Left lobe of liver (tissue), 2 donors: ENCODE measurements around the gene TRUB2. TPM values are rescaled to one million over a fixed set of nuclear protein-coding genes. Genes with fewer than 3 reads are reported as not detected.
A peak's percentile ranks its signal among the peaks of the same experiment; 100 is the strongest.
"Not testable (repeated sequence)": the region's sequence is repeated elsewhere in the genome, so short reads cannot be mapped to it uniquely, and the experiment has no call there.

Experiments
- ATAC-seq: fragments of 200-7000 bp; cut with Tn5 transposase; one replicate; pipeline ENCODE4 v1.9.1; 2020; ENCODE audit warnings: mild to moderate bottlenecking, moderate library complexity
- DNase-seq: peaks from one replicate; pipeline ENCODE4 v3.0.0-alpha.2; 2020; ENCODE audit warnings: low spot score
- total RNA-seq: library from RNA; stranded (reverse); gene quantifications from one replicate; pipeline ENCODE4 v1.2.1, GENCODE V29; 2021
- donor health status: DM: no; HTN: no; CAD: no; lungs with moderate emphysema.
- donor health status: DM: no; HTN: yes; CAD: no.

TRUB2 gene
- total RNA-seq, 1 donor from 2014 or later = 28.7 TPM

- ATAC-seq = no peak
- no peak for DNase-seq
These were observed 17.9 kb downstream of the TRUB2 start for GRCh38 chr9:128304136-128304970.

- DNase-seq (no peak), ATAC-seq (no peak)
These were observed 23.4 kb downstream of the TRUB2 start for GRCh38 chr9:128298535-128299482.

- ATAC-seq (peak; percentile 75), DNase-seq (peak; percentile 77)
These were observed 24.9 kb downstream of the TRUB2 start for GRCh38 chr9:128297221-128297773.

GRCh38 chr9:128296340-128297220, 25.7 kb downstream of the TRUB2 start:
- ATAC-seq (peak; percentile 42), DNase-seq (no peak)

- DNase-seq (no peak), ATAC-seq (no peak)
These were observed 28.1 kb downstream of the TRUB2 start for GRCh38 chr9:128294142-128294541.

GRCh38 chr9:128293091-128293490, 29.2 kb downstream of the TRUB2 start:
- ATAC-seq (no peak), DNase-seq (no peak)

GRCh38 chr9:128292009-128292408, 30.2 kb downstream of the TRUB2 start:
- DNase-seq (no peak), ATAC-seq (no peak)

- no peak for DNase-seq
- ATAC-seq = no peak
These were observed 33.8 kb downstream of the TRUB2 start for GRCh38 chr9:128288273-128289004.

- peak; percentile 49 for ATAC-seq
- DNase-seq = no peak
These were observed 35.8 kb downstream of the TRUB2 start for GRCh38 chr9:128286440-128286839.

GRCh38 chr9:128285033-128285784, 37.0 kb downstream of the TRUB2 start:
- ATAC-seq = no peak
- no peak for DNase-seq

GRCh38 chr9:128282500-128282899, 39.7 kb downstream of the TRUB2 start:
- no peak for ATAC-seq
- no peak for DNase-seq

- DNase-seq = no peak
- no peak for ATAC-seq
These were observed 42.1 kb downstream of the TRUB2 start for GRCh38 chr9:128280084-128280622.

- DNase-seq = not testable (repeated sequence)
These were observed 42.9 kb downstream of the TRUB2 start for GRCh38 chr9:128279088-128280073.

GRCh38 chr9:128276574-128277270, 45.5 kb downstream of the TRUB2 start:
- DNase-seq = peak; percentile 57

More at GRCh38 chr9:128279088-128280073, 42.9 kb downstream of the TRUB2 start:
- ATAC-seq = not testable (repeated sequence)

GRCh38 chr9:128276008-128276573, 46.2 kb downstream of the TRUB2 start, which contains the start of gene SWI5:
Gene SWI5 (plus strand): TSS chr9:128276276.
- DNase-seq (peak; percentile 100), ATAC-seq (peak; percentile 91)

More at GRCh38 chr9:128276574-128277270, 45.5 kb downstream of the TRUB2 start:
- ATAC-seq = peak; percentile 22
